TTC549 (cell line): ENCODE measurements around the gene LAMB1.

Experiments used
- FAIRE-seq: peaks from 2 replicates; lab custom pipeline; 2012; peaks lifted over from hg19 to GRCh38; lab: Jason Lieb, UNC

LAMB1 gene

GRCh38 chr7:107998660-107999480 is 4.1 kb downstream of the LAMB1 start:
- no peak for FAIRE-seq

- FAIRE-seq, result no peak
These were observed 4.8 kb downstream of the LAMB1 start for GRCh38 chr7:107998150-107998549.

- FAIRE-seq, result no peak
These were observed 6.7 kb downstream of the LAMB1 start for GRCh38 chr7:107996072-107996882.

- no peak for FAIRE-seq
These were observed 7.5 kb downstream of the LAMB1 start for GRCh38 chr7:107995184-107996071.

- FAIRE-seq, result no peak
These were observed 8.4 kb downstream of the LAMB1 start for GRCh38 chr7:107994421-107995030.

- FAIRE-seq, result no peak
These were observed 9.1 kb downstream of the LAMB1 start for GRCh38 chr7:107993891-107994291.

- no peak for FAIRE-seq
These were observed 13.2 kb downstream of the LAMB1 start for GRCh38 chr7:107989618-107990373.

GRCh38 chr7:107982918-107983389 is 20.0 kb downstream of the LAMB1 start:
- no peak for FAIRE-seq

GRCh38 chr7:107982042-107982840 is 20.7 kb downstream of the LAMB1 start:
- no peak for FAIRE-seq

- FAIRE-seq, result no peak
These were observed 21.5 kb downstream of the LAMB1 start for GRCh38 chr7:107981466-107981865.

GRCh38 chr7:107980671-107981190 is 22.2 kb downstream of the LAMB1 start:
- FAIRE-seq, result no peak

- no peak for FAIRE-seq
These were observed 22.8 kb downstream of the LAMB1 start for GRCh38 chr7:107980171-107980570.

GRCh38 chr7:107978815-107979408 is 24.0 kb downstream of the LAMB1 start:
- no peak for FAIRE-seq

- no peak for FAIRE-seq
These were observed 25.9 kb downstream of the LAMB1 start for GRCh38 chr7:107977048-107977447.

- no peak for FAIRE-seq
These were observed 26.3 kb downstream of the LAMB1 start for GRCh38 chr7:107976620-107977019.

GRCh38 chr7:107975394-107976013 is 27.5 kb downstream of the LAMB1 start:
- FAIRE-seq, result no peak

- FAIRE-seq, result no peak
These were observed 29.1 kb downstream of the LAMB1 start for GRCh38 chr7:107973861-107974260.

GRCh38 chr7:107972941-107973376 is 30.0 kb downstream of the LAMB1 start:
- FAIRE-seq, result no peak

GRCh38 chr7:107972075-107972482 is 30.9 kb downstream of the LAMB1 start:
- no peak for FAIRE-seq
